ENCODE data around the gene MYO16. TPM values are rescaled to one million over a fixed set of nuclear protein-coding genes. Genes with fewer than 3 reads are reported as not detected.

Gene MYO16
- total and polyA plus RNA-seq, 7 donors, result under 0.01 to 0.33 (median 0.28) TPM; not detected in 2

DNA sequence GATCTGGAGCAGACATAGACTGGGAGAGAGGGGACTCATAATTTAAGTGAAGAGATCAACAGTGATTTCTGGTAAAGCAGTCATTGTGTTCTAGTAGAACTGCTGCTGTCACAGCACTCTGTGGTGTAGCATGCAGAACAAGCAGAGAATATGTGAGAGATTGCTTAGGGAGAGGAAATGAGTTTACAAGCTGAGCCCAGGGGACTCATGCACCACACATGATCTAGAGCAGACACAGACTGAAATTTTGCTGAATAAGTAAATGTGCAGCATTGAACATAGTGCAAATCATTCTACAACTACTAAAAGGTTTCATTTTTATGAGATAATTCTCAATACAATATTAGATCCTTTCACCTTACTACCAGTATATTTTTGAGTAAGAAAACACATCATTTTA, 125.7 kb downstream of the MYO16 start:
- Histone ChIP-seq H3K27me3 (no peaks in the 10 kb centered on the region), H3K27ac (no peak overlapping the region), H3K4me3 (no peak overlapping the region), H3K36me3 (no peaks in the 10 kb centered on the region), H3K9me3 (no peaks in the 10 kb centered on the region), H3K4me1 (no peaks in the 10 kb centered on the region)
- TF ChIP-seq, protein P1, sequence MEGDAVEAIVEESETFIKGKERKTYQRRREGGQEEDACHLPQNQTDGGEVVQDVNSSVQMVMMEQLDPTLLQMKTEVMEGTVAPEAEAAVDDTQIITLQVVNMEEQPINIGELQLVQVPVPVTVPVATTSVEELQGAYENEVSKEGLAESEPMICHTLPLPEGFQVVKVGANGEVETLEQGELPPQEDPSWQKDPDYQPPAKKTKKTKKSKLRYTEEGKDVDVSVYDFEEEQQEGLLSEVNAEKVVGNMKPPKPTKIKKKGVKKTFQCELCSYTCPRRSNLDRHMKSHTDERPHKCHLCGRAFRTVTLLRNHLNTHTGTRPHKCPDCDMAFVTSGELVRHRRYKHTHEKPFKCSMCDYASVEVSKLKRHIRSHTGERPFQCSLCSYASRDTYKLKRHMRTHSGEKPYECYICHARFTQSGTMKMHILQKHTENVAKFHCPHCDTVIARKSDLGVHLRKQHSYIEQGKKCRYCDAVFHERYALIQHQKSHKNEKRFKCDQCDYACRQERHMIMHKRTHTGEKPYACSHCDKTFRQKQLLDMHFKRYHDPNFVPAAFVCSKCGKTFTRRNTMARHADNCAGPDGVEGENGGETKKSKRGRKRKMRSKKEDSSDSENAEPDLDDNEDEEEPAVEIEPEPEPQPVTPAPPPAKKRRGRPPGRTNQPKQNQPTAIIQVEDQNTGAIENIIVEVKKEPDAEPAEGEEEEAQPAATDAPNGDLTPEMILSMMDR (IDR thresholded peaks at IDR 0.05), result no peak
- TF ChIP-seq POLR2A (IDR thresholded peaks at IDR 0.05) (no peak), POLR2AphosphoS5 (IDR thresholded peaks at IDR 0.05) (no peak), EP300 (IDR thresholded peaks at IDR 0.05) (no peak)
- intact Hi-C loops (cut with DNase I), result no loop called here
- DNase-seq, result no peak

DNA sequence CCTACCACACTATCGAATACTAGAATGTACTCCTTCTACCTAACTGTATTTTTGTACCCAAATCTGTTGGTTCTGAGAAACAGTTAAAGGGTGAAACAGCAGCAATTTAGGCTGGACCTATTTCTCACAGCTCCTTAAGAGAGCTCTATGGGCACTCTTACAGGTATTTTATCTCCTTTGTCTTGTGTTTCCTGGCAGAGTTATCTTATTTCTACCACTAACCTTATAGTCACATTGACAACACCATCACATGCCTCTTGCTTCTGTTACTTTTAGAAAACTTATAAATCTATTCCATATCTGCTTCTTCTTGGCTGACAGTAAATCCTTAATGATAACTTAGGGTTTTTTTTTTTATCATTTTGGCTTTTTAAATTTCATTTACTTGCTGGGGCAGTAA, 130.7 kb downstream of the MYO16 start:
- no peak overlapping the region for H3K27ac ChIP-seq
- 81 to 91% methylated on average over 1 of the region's 1 CpG for WGBS, 2 donors
- intact Hi-C loops (cut with DNase I), result no loop called here

DNA sequence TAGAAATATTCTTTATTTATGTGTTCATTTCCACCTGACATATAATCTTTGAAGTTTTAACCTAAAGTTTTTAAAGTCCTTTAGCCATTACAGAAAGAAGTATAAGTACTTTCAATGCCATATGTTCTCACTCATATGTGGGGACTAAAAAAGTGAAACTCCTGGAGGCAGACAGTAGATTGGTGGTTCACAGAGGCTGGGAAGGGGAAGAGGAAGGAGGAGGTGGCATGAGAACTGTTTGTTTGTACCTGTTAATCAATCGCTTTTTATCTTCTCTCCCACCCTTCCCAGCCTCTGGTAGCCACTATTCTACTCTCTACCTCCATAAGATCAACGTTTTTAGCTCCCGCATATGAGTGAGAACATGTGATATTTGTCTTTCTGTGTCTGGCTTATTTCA, 131.1 kb downstream of the MYO16 start:
- H3K9me3 ChIP-seq, result no peaks in the 10 kb centered on the region
- no peaks in the 10 kb centered on the region for H3K36me3 ChIP-seq
- TF ChIP-seq EP300 (IDR thresholded peaks at IDR 0.05) (no peak), POLR2AphosphoS5 (IDR thresholded peaks at IDR 0.05) (no peak), POLR2A (IDR thresholded peaks at IDR 0.05) (no peak)
- TF ChIP-seq, protein P1 (IDR thresholded peaks at IDR 0.05), result no peak
- H3K4me3 ChIP-seq, result no peak overlapping the region
- DNase-seq, result no peak
- WGBS, 2 donors, result 62 to 79% methylated on average over 3 of the region's 3 CpGs
- intact Hi-C loops (cut with DNase I), result no loop called here
- no peak overlapping the region for H3K27ac ChIP-seq
- no peaks in the 10 kb centered on the region for H3K27me3 ChIP-seq
- no peaks in the 10 kb centered on the region for H3K4me1 ChIP-seq

More for the DNA sequence above, 130.7 kb downstream of the MYO16 start:
- no peak overlapping the region for H3K4me3 ChIP-seq
- H3K9me3 ChIP-seq, result no peaks in the 10 kb centered on the region
- TF ChIP-seq POLR2AphosphoS5 (IDR thresholded peaks at IDR 0.05), result no peak
- no peak for TF ChIP-seq EP300 (IDR thresholded peaks at IDR 0.05)
- TF ChIP-seq, protein P1 (IDR thresholded peaks at IDR 0.05), result no peak
- no peak for TF ChIP-seq POLR2A (IDR thresholded peaks at IDR 0.05)
- H3K27me3 ChIP-seq, result no peaks in the 10 kb centered on the region
- no peaks in the 10 kb centered on the region for H3K4me1 ChIP-seq
- no peak for DNase-seq
- H3K36me3 ChIP-seq, result no peaks in the 10 kb centered on the region

DNA sequence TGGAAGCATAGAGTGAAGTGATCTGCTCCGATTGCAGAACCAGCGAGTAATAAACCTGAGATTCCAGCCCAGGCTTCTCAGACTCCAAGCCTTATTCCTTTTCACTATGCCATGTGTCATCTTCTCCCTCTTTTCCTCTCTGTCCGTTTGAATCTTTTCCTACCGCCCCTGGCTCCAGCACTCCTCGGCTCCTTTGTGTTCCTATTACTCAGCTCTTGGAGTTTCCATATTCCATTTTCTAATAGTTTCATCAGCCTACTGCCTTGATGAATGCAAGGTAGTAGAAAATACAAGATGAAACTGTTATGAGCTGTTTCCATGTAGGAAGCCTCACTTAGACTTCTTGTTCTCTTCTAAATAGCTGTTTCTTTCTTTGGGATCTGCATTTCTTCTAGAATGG, 138.6 kb downstream of the MYO16 start:
- no peaks in the 10 kb centered on the region for H3K9me3 ChIP-seq
- no peaks in the 10 kb centered on the region for H3K36me3 ChIP-seq
- 81 to 90% methylated on average over 5 of the region's 5 CpGs for WGBS, 2 donors
- H3K27me3 ChIP-seq, result no peaks in the 10 kb centered on the region
- no peaks in the 10 kb centered on the region for H3K4me1 ChIP-seq
- H3K4me3 ChIP-seq, result no peak overlapping the region
- intact Hi-C loops (cut with DNase I), result no loop called here
- no peak overlapping the region for H3K27ac ChIP-seq
- no peak for TF ChIP-seq EP300 (IDR thresholded peaks at IDR 0.05)
- no peak for TF ChIP-seq POLR2AphosphoS5 (IDR thresholded peaks at IDR 0.05)
- DNase-seq, result no peak

DNA sequence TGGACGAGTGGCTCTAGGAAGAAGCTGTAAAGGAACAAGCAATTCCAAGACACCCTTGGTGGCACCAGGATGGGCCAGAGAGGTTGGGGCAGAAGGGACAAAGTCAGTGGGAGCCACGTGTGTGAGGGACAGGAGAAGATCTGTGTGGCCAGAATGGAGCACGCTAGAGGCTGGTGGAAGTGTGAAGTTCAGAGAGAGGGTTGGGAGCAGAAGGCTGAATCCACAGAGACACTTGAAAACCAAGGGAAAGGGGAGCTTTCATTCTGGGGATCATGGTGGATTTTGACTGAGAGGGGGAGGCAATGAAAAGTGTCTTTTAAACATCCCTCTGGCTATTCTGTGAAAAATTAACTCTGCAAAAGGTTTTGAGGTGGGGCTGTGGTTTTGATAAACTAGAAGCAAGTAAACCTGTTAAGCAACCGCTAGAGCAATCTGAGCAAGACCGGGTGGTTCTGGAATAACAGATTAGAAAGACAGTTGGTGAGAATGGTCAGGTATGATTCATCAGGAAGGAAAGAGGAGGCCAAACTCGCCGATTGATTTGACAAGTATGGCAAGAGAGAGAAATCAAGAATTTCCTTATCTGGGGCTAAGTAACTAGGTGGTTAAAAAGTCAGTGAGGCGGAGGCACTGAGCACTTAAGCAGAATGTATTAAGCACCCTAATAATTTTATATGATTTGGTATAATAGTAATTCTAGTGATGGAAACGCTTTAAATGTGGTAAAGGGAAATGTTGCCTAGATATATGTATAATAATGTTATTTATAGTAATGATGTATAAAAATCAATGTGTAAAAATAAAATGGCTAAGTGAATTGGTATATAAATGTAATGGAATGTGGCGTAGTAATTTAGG, 140.0 kb downstream of the MYO16 start:
- Histone ChIP-seq H3K27ac (no peak overlapping the region), H3K4me3 (no peak overlapping the region), H3K36me3 (no peaks in the 10 kb centered on the region), H3K27me3 (no peaks in the 10 kb centered on the region), H3K9me3 (no peaks in the 10 kb centered on the region), H3K4me1 (no peaks in the 10 kb centered on the region)
- TF ChIP-seq POLR2AphosphoS5 (IDR thresholded peaks at IDR 0.05) (no peak), POLR2A (IDR thresholded peaks at IDR 0.05) (no peak), EP300 (IDR thresholded peaks at IDR 0.05) (no peak)
- TF ChIP-seq, protein P1 (IDR thresholded peaks at IDR 0.05), result no peak
- intact Hi-C loops (cut with DNase I), result no loop called here
- DNase-seq, result no peak
- 43 to 72% methylated on average over 10 of the region's 10 CpGs for WGBS, 2 donors
